ENCODE results near the gene DNA2.

DNA sequence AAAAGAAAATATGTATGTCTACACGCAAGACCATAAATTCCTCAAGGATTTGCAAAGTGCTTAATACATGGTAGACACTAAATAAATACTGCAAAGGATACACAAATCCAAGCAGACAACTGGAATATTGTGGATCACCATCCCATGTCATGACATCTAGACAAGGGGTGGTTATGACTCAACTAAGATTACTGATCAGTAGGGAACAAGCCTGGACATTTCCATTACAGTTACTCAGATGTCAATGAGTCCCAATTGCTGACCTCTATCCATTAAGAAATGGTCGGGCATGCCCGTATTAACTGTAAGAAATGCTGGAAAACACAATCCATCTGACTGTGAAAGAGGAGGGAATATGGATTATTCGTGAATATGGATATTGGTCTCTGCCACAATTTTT is 37.1 kb downstream of the DNA2 start:
- TF ChIP-seq, protein P1, sequence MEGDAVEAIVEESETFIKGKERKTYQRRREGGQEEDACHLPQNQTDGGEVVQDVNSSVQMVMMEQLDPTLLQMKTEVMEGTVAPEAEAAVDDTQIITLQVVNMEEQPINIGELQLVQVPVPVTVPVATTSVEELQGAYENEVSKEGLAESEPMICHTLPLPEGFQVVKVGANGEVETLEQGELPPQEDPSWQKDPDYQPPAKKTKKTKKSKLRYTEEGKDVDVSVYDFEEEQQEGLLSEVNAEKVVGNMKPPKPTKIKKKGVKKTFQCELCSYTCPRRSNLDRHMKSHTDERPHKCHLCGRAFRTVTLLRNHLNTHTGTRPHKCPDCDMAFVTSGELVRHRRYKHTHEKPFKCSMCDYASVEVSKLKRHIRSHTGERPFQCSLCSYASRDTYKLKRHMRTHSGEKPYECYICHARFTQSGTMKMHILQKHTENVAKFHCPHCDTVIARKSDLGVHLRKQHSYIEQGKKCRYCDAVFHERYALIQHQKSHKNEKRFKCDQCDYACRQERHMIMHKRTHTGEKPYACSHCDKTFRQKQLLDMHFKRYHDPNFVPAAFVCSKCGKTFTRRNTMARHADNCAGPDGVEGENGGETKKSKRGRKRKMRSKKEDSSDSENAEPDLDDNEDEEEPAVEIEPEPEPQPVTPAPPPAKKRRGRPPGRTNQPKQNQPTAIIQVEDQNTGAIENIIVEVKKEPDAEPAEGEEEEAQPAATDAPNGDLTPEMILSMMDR (IDR thresholded peaks at IDR 0.05), result no peak
- TF ChIP-seq EZH2 (IDR thresholded peaks at IDR 0.05; ENCODE audit: borderline replicate concordance, insufficient read depth, low read depth, low read length, poor library complexity, severe bottlenecking), result no peak

Data from B cell (primary cell).